ENCODE results near the gene GPA33. TPM values are rescaled to one million over a fixed set of nuclear protein-coding genes. Genes with fewer than 3 reads are reported as not detected.

The GPA33 gene
- total RNA-seq, 4 donors from 2014 or later = not detected

DNA sequence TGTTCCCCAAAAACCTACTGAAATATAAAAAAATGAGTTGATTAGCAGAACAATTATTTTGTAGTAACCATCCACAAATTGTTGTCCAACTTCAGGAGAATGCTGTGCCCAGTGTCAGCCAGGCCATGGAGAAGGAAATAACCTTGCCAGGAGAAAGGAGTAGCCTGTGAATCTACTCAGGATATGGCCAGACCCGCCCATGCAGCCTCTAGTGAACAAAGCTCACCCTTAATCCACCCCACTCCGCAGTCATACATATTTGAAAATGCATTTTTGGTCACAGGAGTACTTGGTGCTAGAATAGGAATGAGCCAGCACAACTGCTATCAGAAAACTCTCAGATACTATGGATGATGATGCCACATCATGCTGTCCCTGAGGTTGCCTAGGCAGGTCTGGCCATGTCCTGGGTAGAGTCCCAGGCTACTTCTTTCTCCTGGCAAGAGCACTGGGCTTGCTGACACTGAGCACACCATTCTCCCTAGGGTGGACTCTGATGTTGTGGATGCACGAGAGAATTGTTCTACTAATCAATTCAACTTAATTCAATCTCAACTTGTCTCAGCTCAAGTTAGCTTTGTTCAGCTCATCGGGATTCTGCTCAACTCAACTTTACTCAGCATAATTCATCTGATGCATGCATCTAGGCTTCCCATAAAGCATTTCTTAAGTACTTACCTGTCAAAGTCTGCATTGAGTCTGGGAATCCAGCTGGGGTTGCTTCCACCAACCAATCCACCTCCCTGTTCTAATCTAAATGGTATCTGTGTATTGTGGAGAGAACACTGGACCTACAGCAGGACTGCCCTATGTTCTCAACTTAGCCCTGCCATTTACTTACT, 21.9 kb upstream of the GPA33 start:
- no peaks in the 10 kb centered on the region for H3K9me3 ChIP-seq
- no peak overlapping the region for H3K27ac ChIP-seq
- H3K4me1 ChIP-seq = no peaks in the 10 kb centered on the region
- WGBS, 2 donors = 82 to 88% methylated on average over 4 of the region's 4 CpGs
- no peak for TF ChIP-seq POLR2A (IDR thresholded peaks at IDR 0.05)
- TF ChIP-seq, protein P1, sequence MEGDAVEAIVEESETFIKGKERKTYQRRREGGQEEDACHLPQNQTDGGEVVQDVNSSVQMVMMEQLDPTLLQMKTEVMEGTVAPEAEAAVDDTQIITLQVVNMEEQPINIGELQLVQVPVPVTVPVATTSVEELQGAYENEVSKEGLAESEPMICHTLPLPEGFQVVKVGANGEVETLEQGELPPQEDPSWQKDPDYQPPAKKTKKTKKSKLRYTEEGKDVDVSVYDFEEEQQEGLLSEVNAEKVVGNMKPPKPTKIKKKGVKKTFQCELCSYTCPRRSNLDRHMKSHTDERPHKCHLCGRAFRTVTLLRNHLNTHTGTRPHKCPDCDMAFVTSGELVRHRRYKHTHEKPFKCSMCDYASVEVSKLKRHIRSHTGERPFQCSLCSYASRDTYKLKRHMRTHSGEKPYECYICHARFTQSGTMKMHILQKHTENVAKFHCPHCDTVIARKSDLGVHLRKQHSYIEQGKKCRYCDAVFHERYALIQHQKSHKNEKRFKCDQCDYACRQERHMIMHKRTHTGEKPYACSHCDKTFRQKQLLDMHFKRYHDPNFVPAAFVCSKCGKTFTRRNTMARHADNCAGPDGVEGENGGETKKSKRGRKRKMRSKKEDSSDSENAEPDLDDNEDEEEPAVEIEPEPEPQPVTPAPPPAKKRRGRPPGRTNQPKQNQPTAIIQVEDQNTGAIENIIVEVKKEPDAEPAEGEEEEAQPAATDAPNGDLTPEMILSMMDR (IDR thresholded peaks at IDR 0.05) = no peak
- intact Hi-C loops (cut with DNase I) = no loop called here
- H3K4me3 ChIP-seq (replicated peaks in 1 of 3) = no peak overlapping the region
- no peaks in the 10 kb centered on the region for H3K36me3 ChIP-seq
- no peaks in the 10 kb centered on the region for H3K27me3 ChIP-seq
- no peak for DNase-seq

DNA sequence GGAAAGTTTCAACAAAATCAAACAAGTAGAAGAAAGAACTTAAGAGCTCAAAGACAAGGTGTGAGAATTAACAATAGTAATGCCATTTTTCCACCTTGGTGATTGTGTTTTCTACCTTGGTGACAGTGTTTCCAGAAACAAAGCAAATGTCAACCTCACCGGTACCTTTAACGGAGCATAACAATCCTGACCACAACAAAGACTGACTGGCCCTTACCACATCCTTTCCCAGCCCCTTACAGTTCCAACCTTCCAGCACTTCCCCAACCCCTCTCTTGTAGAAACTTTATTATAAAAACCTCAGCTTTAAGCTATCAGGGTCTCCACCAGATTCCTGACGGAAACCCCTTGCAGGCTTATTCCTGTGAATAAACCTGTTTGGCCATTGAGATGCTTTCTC, 20.4 kb upstream of the GPA33 start:
- WGBS, 2 donors = 78 to 92% methylated on average over 3 of the region's 3 CpGs
- H3K27ac ChIP-seq = no peak overlapping the region
- no peak for TF ChIP-seq POLR2A (IDR thresholded peaks at IDR 0.05)
- TF ChIP-seq, protein P1 (IDR thresholded peaks at IDR 0.05) = no peak

DNA sequence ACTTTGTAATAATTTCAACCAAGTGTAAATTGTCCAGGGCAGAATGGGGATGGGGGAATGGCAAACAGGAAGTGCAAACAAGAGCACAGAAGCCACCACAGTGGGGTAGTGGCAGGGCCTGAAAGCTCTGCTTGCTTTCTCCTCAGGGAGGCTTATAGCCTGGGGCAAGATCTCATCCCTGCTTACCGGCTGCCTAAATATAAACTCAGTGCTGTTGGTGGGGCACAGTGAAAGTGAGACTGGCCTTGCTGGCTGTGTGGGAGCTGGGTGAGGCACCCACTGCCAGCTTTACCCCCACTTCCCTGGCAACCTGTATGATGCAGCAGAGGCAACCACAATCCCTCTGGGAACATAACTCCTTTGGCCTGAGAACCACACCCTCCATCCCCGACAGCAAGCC, 18.9 kb upstream of the GPA33 start:
- no peak for DNase-seq
- intact Hi-C loops (cut with DNase I) = no loop called here
- no peak for TF ChIP-seq POLR2A (IDR thresholded peaks at IDR 0.05)
- TF ChIP-seq, protein P1 (IDR thresholded peaks at IDR 0.05) = no peak

More for the DNA sequence above, 20.4 kb upstream of the GPA33 start:
- H3K27me3 ChIP-seq = no peaks in the 10 kb centered on the region
- no peak overlapping the region for H3K4me3 ChIP-seq (replicated peaks in 1 of 3)
- H3K36me3 ChIP-seq = no peaks in the 10 kb centered on the region
- DNase-seq = no peak
- intact Hi-C loops (cut with DNase I) = no loop called here
- H3K4me1 ChIP-seq = no peaks in the 10 kb centered on the region
- no peaks in the 10 kb centered on the region for H3K9me3 ChIP-seq

DNA sequence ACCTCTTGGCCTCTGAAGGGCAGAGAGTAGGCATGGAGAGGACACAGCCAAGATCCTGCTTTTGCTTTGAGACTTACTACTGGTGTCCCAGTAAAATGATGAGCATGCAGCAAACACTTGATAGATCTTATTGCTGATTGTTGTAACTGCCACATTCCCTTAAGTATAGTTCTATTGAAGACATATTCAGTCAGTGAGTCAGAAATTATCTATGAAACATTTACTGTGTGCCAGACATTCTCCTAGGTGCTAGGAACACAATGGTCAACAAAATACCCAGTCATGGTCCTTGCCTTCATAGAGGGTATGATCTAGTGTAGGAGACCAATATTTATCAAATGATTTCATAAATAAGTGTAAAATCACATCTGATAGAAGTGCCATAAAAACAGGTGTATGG, 17.3 kb upstream of the GPA33 start:
- Histone ChIP-seq H3K36me3 (no peaks in the 10 kb centered on the region), H3K4me3 (replicated peaks in 1 of 3) (no peak overlapping the region), H3K27ac (no peak overlapping the region), H3K9me3 (no peaks in the 10 kb centered on the region), H3K4me1 (no peaks in the 10 kb centered on the region), H3K27me3 (no peaks in the 10 kb centered on the region)
- intact Hi-C loops (cut with DNase I) = no loop called here
- no peak for DNase-seq
- TF ChIP-seq, protein P1 (IDR thresholded peaks at IDR 0.05) = no peak
- TF ChIP-seq POLR2A (IDR thresholded peaks at IDR 0.05) = no peak

More for the DNA sequence above, 18.9 kb upstream of the GPA33 start:
- Histone ChIP-seq H3K9me3 (no peaks in the 10 kb centered on the region), H3K4me3 (replicated peaks in 1 of 3) (no peak overlapping the region), H3K27ac (no peak overlapping the region), H3K27me3 (no peaks in the 10 kb centered on the region), H3K4me1 (no peaks in the 10 kb centered on the region), H3K36me3 (no peaks in the 10 kb centered on the region)
- 50 to 66% methylated on average over 2 of the region's 2 CpGs for WGBS, 2 donors

DNA sequence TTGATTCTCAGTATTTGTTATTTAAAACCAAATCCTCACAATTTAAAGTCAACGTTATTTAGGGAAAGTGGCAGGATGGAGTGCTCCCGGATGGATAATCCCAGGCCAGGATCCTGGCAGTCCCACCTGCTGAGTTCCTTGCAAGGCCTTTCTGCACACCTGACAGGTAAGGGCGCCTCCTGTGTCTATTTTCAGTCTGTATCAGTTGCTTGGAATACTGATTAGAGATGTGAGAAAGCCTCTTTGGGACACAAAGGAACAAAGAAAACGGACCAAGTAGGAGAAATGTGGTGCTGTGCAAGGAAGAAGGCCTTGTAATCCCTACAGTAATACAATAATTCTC, 15.9 kb upstream of the GPA33 start:
- Histone ChIP-seq H3K27me3 (no peaks in the 10 kb centered on the region), H3K27ac (no peak overlapping the region), H3K9me3 (no peaks in the 10 kb centered on the region), H3K4me3 (replicated peaks in 1 of 3) (no peak overlapping the region), H3K4me1 (no peaks in the 10 kb centered on the region), H3K36me3 (no peaks in the 10 kb centered on the region)
- 70 to 72% methylated on average over 4 of the region's 4 CpGs for WGBS, 2 donors
- DNase-seq = no peak
- TF ChIP-seq, protein P1 (IDR thresholded peaks at IDR 0.05) = no peak
- no peak for TF ChIP-seq POLR2A (IDR thresholded peaks at IDR 0.05)
- intact Hi-C loops (cut with DNase I) = no loop called here
